K562 (cell line): ENCODE results near the gene RGS9. TPM values are rescaled to one million over a fixed set of nuclear protein-coding genes. Genes with fewer than 3 reads are reported as not detected.

Experiments used
- CBFA2T3 ChIP-seq: fragments of 450-650 bp; IDR thresholded peaks from 2 replicates; pipeline ENCODE4 v1.6.1; 2017
- CEBPG ChIP-seq, 3 experiments: fragments of 200-800 bp in 1 of 3; sonication (Bioruptor generic) in 1 of 3; sonication (generic) in 1 of 3; formaldehyde crosslinking in 1 of 3; IDR thresholded peaks in 2 of 3; conservative IDR thresholded peaks in 1 of 3; 2 replicates each; pipeline versions ENCODE4 v1.6.1 to v1.8.0; 2016 to 2022; ENCODE audit warnings: missing compliant biosample characterization in 2 of 3, missing genetic modification characterization in 2 of 3, mild to moderate bottlenecking in 1 of 3, missing genetic modification reagents in 1 of 3
- CREM ChIP-seq: IDR thresholded peaks from 2 replicates; pipeline ENCODE4 v1.6.1; 2014; ENCODE audit warnings: antibody characterized with exemption, low read depth
- EP400 ChIP-seq: fragments of 450-650 bp; IDR thresholded peaks from 2 replicates; pipeline ENCODE4 v1.6.1; 2017; ENCODE audit warnings: antibody characterized with exemption, mild to moderate bottlenecking, moderate library complexity
- HDAC8 ChIP-seq: fragments of 450-650 bp; IDR thresholded peaks from 2 replicates; pipeline ENCODE4 v1.6.1; 2016; ENCODE audit warnings: mild to moderate bottlenecking, missing genetic modification characterization, moderate library complexity, missing compliant biosample characterization
- LEF1 ChIP-seq: fragments of 450-650 bp; IDR thresholded peaks from 2 replicates; pipeline ENCODE4 v1.6.1; 2016; ENCODE audit warnings: mild to moderate bottlenecking
- TBP ChIP-seq: optimal IDR thresholded peaks from 2 replicates; pipeline ENCODE3; 2011; ENCODE audit warnings: low read depth, low read length, improper control_type of control experiment
- XRCC3 ChIP-seq: fragments of 450-650 bp; IDR thresholded peaks from 2 replicates; pipeline ENCODE4 v1.6.1; 2017; ENCODE audit warnings: mild to moderate bottlenecking, moderate library complexity
- ZNF282 ChIP-seq: sonication (generic); formaldehyde crosslinking; IDR thresholded peaks from 2 replicates; pipeline ENCODE4 v1.8.1; 2023; ENCODE audit warnings: missing genetic modification reagents
- ZNF41 ChIP-seq: fragments of 250-450 bp; sonication (Bioruptor Pico); conservative IDR thresholded peaks from 2 replicates; pipeline ENCODE4 v1.4.0; 2020; ENCODE audit warnings: mild to moderate bottlenecking
- polyA plus RNA-seq, 8 experiments: library from polyadenylated mRNA; depleted of rRNA in 4 of 8; stranded (reverse) in 5 of 8; unstranded in 3 of 8; fragments of >200 nt; fragmentation: Nextera tagmentation in 2 of 8; fragmentation: Illumina TruSeq in 1 of 8; extraction: Ambion mirVana in 2 of 8; extraction: Trizol in 1 of 8; gene quantifications; 2 replicates each; pipeline versions ENCODE4 v1.2.1 to v1.2.3, GENCODE V29; 2011 to 2014; ENCODE audit warnings: inconsistent platforms in 1 of 8, missing spikeins in 1 of 8
- total RNA-seq, 7 experiments: library from RNA; depleted of rRNA in 6 of 7; stranded (reverse); fragments of >200 nt in 6 of 7; fragmentation: Illumina TruSeq in 2 of 7; extraction: Trizol in 2 of 7; gene quantifications; 2 replicates each; pipeline versions ENCODE4 v1.2.1 to v1.2.3, GENCODE V29; 2011 to 2021; ENCODE audit warnings: low replicate concordance in 1 of 7
- TF ChIP-seq, protein P1 (sequence below), 2 experiments: fragments of 450-650 bp in 1 of 2; IDR thresholded peaks; 2 replicates each; pipeline ENCODE4 v1.6.1; 2011 to 2017; ENCODE audit warnings: low read depth in 2 of 2, antibody characterized with exemption in 1 of 2, borderline replicate concordance in 1 of 2, low read length in 1 of 2, mild to moderate bottlenecking in 1 of 2, mixed read lengths in 1 of 2; ENCODE audit not compliant: control insufficient read depth in 1 of 2
- TF ChIP-seq, protein P2 (sequence below): sonication (generic); formaldehyde crosslinking; IDR thresholded peaks from 2 replicates; pipeline ENCODE4 v1.5.0; 2020; ENCODE audit warnings: missing genetic modification reagents
- TF ChIP-seq, protein P3 (sequence below): fragments of 450-650 bp; IDR thresholded peaks from 2 replicates; pipeline ENCODE4 v1.6.1; 2016; ENCODE audit warnings: mild to moderate bottlenecking, moderate library complexity

Gene RGS9
- total and polyA plus RNA-seq, 9 of the 15 experiments (the other 6 are each of a cell fraction or from before 2014, with no cell fraction given): 0.18 to 1.4 (median 0.55) TPM

DNA sequence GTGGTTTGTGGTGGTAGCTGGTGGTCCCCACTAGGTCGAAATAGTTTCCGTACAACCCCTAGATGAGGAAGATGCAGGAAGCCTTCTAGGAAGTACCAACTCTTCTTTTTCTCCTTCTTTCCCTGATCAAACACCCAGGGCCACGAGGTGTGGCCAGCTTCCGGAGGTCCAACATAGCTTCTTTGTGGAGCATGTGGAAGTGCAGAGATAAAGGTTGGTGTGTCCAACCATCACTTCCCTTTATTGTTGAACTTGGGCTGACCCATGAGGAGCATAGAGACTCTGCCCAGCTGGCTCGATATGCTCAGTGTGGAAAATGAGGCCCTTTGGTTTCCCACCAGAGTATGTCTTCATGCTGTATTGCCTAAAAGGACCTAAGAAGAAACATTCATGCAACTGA is 6.3 kb upstream of the RGS9 start (continued):
- TF ChIP-seq, protein P1, sequence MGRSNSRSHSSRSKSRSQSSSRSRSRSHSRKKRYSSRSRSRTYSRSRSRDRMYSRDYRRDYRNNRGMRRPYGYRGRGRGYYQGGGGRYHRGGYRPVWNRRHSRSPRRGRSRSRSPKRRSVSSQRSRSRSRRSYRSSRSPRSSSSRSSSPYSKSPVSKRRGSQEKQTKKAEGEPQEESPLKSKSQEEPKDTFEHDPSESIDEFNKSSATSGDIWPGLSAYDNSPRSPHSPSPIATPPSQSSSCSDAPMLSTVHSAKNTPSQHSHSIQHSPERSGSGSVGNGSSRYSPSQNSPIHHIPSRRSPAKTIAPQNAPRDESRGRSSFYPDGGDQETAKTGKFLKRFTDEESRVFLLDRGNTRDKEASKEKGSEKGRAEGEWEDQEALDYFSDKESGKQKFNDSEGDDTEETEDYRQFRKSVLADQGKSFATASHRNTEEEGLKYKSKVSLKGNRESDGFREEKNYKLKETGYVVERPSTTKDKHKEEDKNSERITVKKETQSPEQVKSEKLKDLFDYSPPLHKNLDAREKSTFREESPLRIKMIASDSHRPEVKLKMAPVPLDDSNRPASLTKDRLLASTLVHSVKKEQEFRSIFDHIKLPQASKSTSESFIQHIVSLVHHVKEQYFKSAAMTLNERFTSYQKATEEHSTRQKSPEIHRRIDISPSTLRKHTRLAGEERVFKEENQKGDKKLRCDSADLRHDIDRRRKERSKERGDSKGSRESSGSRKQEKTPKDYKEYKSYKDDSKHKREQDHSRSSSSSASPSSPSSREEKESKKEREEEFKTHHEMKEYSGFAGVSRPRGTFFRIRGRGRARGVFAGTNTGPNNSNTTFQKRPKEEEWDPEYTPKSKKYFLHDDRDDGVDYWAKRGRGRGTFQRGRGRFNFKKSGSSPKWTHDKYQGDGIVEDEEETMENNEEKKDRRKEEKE (IDR thresholded peaks at IDR 0.05; ENCODE audit: borderline replicate concordance in 1 of 2, control insufficient read depth in 1 of 2, low read depth in 2 of 2, low read length in 1 of 2): no peak
- TF ChIP-seq XRCC3 (no peak), TBP (peak; percentile 32), ZNF282 (CRISPR knock-in tag) (no peak), EP400 (peak; percentile 52; the same call in 1 of the 2 replicates), LEF1 (peak; percentile 24; the same call in 1 of the 2 replicates), CEBPG (CRISPR knock-in tag; IDR thresholded peaks at IDR 0.05) (no peak), CEBPG (tag; conservative IDR thresholded peaks at IDR 0.05 in 1 of 2, IDR thresholded peaks at IDR 0.05 in 1 of 2) (no peak), HDAC8 (tag) (no peak), CREM (0 out of 2 replicates have a peak, but pooled peaks have one; percentile 42), ZNF41 (CRISPR knock-in tag) (no peak), CBFA2T3 (peak; percentile 57)
- TF ChIP-seq, protein P2, sequence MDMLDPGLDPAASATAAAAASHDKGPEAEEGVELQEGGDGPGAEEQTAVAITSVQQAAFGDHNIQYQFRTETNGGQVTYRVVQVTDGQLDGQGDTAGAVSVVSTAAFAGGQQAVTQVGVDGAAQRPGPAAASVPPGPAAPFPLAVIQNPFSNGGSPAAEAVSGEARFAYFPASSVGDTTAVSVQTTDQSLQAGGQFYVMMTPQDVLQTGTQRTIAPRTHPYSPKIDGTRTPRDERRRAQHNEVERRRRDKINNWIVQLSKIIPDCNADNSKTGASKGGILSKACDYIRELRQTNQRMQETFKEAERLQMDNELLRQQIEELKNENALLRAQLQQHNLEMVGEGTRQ (CRISPR knock-in tag): no peak
- TF ChIP-seq, protein P3, sequence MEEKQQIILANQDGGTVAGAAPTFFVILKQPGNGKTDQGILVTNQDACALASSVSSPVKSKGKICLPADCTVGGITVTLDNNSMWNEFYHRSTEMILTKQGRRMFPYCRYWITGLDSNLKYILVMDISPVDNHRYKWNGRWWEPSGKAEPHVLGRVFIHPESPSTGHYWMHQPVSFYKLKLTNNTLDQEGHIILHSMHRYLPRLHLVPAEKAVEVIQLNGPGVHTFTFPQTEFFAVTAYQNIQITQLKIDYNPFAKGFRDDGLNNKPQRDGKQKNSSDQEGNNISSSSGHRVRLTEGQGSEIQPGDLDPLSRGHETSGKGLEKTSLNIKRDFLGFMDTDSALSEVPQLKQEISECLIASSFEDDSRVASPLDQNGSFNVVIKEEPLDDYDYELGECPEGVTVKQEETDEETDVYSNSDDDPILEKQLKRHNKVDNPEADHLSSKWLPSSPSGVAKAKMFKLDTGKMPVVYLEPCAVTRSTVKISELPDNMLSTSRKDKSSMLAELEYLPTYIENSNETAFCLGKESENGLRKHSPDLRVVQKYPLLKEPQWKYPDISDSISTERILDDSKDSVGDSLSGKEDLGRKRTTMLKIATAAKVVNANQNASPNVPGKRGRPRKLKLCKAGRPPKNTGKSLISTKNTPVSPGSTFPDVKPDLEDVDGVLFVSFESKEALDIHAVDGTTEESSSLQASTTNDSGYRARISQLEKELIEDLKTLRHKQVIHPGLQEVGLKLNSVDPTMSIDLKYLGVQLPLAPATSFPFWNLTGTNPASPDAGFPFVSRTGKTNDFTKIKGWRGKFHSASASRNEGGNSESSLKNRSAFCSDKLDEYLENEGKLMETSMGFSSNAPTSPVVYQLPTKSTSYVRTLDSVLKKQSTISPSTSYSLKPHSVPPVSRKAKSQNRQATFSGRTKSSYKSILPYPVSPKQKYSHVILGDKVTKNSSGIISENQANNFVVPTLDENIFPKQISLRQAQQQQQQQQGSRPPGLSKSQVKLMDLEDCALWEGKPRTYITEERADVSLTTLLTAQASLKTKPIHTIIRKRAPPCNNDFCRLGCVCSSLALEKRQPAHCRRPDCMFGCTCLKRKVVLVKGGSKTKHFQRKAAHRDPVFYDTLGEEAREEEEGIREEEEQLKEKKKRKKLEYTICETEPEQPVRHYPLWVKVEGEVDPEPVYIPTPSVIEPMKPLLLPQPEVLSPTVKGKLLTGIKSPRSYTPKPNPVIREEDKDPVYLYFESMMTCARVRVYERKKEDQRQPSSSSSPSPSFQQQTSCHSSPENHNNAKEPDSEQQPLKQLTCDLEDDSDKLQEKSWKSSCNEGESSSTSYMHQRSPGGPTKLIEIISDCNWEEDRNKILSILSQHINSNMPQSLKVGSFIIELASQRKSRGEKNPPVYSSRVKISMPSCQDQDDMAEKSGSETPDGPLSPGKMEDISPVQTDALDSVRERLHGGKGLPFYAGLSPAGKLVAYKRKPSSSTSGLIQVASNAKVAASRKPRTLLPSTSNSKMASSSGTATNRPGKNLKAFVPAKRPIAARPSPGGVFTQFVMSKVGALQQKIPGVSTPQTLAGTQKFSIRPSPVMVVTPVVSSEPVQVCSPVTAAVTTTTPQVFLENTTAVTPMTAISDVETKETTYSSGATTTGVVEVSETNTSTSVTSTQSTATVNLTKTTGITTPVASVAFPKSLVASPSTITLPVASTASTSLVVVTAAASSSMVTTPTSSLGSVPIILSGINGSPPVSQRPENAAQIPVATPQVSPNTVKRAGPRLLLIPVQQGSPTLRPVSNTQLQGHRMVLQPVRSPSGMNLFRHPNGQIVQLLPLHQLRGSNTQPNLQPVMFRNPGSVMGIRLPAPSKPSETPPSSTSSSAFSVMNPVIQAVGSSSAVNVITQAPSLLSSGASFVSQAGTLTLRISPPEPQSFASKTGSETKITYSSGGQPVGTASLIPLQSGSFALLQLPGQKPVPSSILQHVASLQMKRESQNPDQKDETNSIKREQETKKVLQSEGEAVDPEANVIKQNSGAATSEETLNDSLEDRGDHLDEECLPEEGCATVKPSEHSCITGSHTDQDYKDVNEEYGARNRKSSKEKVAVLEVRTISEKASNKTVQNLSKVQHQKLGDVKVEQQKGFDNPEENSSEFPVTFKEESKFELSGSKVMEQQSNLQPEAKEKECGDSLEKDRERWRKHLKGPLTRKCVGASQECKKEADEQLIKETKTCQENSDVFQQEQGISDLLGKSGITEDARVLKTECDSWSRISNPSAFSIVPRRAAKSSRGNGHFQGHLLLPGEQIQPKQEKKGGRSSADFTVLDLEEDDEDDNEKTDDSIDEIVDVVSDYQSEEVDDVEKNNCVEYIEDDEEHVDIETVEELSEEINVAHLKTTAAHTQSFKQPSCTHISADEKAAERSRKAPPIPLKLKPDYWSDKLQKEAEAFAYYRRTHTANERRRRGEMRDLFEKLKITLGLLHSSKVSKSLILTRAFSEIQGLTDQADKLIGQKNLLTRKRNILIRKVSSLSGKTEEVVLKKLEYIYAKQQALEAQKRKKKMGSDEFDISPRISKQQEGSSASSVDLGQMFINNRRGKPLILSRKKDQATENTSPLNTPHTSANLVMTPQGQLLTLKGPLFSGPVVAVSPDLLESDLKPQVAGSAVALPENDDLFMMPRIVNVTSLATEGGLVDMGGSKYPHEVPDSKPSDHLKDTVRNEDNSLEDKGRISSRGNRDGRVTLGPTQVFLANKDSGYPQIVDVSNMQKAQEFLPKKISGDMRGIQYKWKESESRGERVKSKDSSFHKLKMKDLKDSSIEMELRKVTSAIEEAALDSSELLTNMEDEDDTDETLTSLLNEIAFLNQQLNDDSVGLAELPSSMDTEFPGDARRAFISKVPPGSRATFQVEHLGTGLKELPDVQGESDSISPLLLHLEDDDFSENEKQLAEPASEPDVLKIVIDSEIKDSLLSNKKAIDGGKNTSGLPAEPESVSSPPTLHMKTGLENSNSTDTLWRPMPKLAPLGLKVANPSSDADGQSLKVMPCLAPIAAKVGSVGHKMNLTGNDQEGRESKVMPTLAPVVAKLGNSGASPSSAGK: peak; percentile 84
